Measurements from ENCODE around the gene OMP. TPM values are rescaled to one million over a fixed set of nuclear protein-coding genes. Genes with fewer than 3 reads are reported as not detected.

Gene OMP
- total and polyA plus RNA-seq, 2 experiments from 2014 or later = not detected

DNA sequence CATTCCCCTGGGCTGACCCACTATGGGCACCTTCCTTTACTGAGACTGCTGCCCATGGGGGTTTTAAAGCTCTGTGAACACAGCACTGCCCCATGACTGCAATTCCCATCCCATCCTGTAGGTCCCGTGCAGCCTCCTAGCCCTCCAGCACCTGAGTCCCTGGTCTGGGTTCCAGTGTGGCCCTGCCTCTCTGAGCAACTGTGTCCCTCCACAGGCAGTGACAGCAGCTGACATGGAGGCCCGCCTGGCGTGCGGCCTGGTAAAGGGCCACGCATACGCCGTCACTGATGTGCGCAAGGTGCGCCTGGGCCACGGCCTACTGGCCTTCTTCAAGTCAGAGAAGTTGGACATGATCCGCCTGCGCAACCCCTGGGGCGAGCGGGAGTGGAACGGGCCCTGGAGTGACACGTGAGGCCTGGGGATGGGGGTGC, 12.6 kb downstream of the OMP start:
- no peaks in the 10 kb centered on the region for H3K9me2 ChIP-seq (replicated peaks; ENCODE audit: insufficient read depth)
- no peak overlapping the region for H3K4me3 ChIP-seq
- WGBS (ENCODE audit: low lambda C conversion rate, missing lambda C conversion rate) = 98% methylated on average over 16 of the region's 16 CpGs
- H2AFZ ChIP-seq = no peak overlapping the region
- no peaks in the 10 kb centered on the region for H3K79me2 ChIP-seq
- no peak for TF ChIP-seq EZH2 (IDR thresholded peaks at IDR 0.05; ENCODE audit: borderline replicate concordance)
- TF ChIP-seq CTCF (IDR thresholded peaks at IDR 0.05; ENCODE audit: poor library complexity) = no peak
- TF ChIP-seq EZH2phosphoT487 (IDR thresholded peaks at IDR 0.05; ENCODE audit: low read depth, severe bottlenecking, unreplicated experiment) = no peak
- H3K4me1 ChIP-seq (ENCODE audit: insufficient read depth) = no peaks in the 10 kb centered on the region
- H4K20me1 ChIP-seq (ENCODE audit: insufficient read depth, poor library complexity, severe bottlenecking) = no peaks in the 10 kb centered on the region
- H3K27ac ChIP-seq = no peak overlapping the region
- no peaks in the 10 kb centered on the region for H3K36me3 ChIP-seq (replicated peaks; ENCODE audit: insufficient read depth, low read depth)
- DNase-seq (ENCODE audit: low spot score) = no peak
- no peaks in the 10 kb centered on the region for H3K9me3 ChIP-seq (ENCODE audit: low read depth)
- no peak overlapping the region for H3K4me2 ChIP-seq
- H3K27me3 ChIP-seq = no peaks in the 10 kb centered on the region

DNA sequence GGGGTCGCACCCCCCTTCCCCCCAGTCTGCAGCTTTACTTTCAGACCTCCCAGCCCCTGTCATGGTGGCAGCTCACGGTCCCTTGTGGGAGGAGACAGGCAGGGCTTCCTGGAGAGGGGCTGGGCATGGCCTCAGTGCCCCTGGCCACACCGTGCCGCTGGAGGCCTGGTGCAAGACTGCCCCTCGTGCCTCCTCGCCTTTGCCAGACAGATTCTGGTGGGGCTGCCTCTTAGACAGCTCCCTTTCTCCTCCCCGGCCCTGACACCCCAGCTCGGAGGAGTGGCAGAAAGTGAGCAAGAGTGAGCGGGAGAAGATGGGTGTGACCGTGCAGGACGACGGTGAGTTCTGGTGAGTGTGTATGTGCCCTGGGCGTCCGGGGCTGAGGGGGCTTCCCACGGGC, 13.3 kb downstream of the OMP start:
- Histone ChIP-seq H2AFZ (no peak overlapping the region), H3K9me3 (ENCODE audit: low read depth) (no peaks in the 10 kb centered on the region), H3K4me1 (ENCODE audit: insufficient read depth) (no peaks in the 10 kb centered on the region), H3K36me3 (replicated peaks; ENCODE audit: insufficient read depth, low read depth) (no peaks in the 10 kb centered on the region), H3K27me3 (no peaks in the 10 kb centered on the region), H3K9me2 (replicated peaks; ENCODE audit: insufficient read depth) (no peaks in the 10 kb centered on the region), H3K4me3 (no peak overlapping the region), H3K4me2 (no peak overlapping the region), H3K27ac (no peak overlapping the region), H4K20me1 (ENCODE audit: insufficient read depth, poor library complexity, severe bottlenecking) (no peaks in the 10 kb centered on the region), H3K79me2 (no peaks in the 10 kb centered on the region)
- 94% methylated on average over 15 of the region's 15 CpGs for WGBS (ENCODE audit: low lambda C conversion rate, missing lambda C conversion rate)
- DNase-seq (ENCODE audit: low spot score) = no peak
- no peak for TF ChIP-seq EZH2 (IDR thresholded peaks at IDR 0.05; ENCODE audit: borderline replicate concordance)
- TF ChIP-seq CTCF (IDR thresholded peaks at IDR 0.05; ENCODE audit: poor library complexity) = no peak
- TF ChIP-seq EZH2phosphoT487 (IDR thresholded peaks at IDR 0.05; ENCODE audit: low read depth, severe bottlenecking, unreplicated experiment) = no peak

DNA sequence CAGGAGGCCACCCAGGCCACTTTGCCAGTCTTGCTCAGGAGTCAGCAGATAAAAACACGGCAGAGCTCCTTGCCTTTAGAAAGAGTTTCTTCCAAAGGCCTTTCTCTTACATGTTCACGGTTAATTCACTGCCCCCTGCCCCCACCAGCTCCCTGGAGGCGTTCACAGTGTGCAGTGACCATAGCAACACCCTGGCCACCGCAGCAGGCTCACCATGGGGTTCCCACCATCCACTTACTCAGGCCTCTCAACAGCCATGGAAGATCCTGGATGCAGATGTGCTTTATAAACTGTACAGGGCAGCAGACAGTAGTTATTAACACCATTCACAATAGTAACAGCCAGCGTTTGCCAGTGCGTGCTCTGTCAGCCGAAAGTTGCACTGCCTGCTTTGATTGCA, 14.9 kb downstream of the OMP start:
- Histone ChIP-seq H2AFZ (no peak overlapping the region), H4K20me1 (ENCODE audit: insufficient read depth, poor library complexity, severe bottlenecking) (no peaks in the 10 kb centered on the region), H3K9me2 (replicated peaks; ENCODE audit: insufficient read depth) (no peaks in the 10 kb centered on the region), H3K4me2 (no peak overlapping the region), H3K79me2 (no peaks in the 10 kb centered on the region), H3K4me3 (no peak overlapping the region), H3K36me3 (replicated peaks; ENCODE audit: insufficient read depth, low read depth) (no peaks in the 10 kb centered on the region), H3K27me3 (no peaks in the 10 kb centered on the region), H3K27ac (no peak overlapping the region), H3K4me1 (ENCODE audit: insufficient read depth) (no peaks in the 10 kb centered on the region), H3K9me3 (ENCODE audit: low read depth) (no peaks in the 10 kb centered on the region)
- 84% methylated on average over 7 of the region's 7 CpGs for WGBS (ENCODE audit: low lambda C conversion rate, missing lambda C conversion rate)
- no peak for DNase-seq (ENCODE audit: low spot score)
- TF ChIP-seq EZH2 (IDR thresholded peaks at IDR 0.05; ENCODE audit: borderline replicate concordance) = no peak
- no peak for TF ChIP-seq EZH2phosphoT487 (IDR thresholded peaks at IDR 0.05; ENCODE audit: low read depth, severe bottlenecking, unreplicated experiment)
- TF ChIP-seq CTCF (IDR thresholded peaks at IDR 0.05; ENCODE audit: poor library complexity) = no peak

GRCh38 chr11:77118086-77118485, 15.4 kb downstream of the OMP start:
- no peaks in the 10 kb centered on the region for H3K79me2 ChIP-seq
- no peak overlapping the region for H3K4me3 ChIP-seq
- H3K27me3 ChIP-seq = no peaks in the 10 kb centered on the region
- DNase-seq (ENCODE audit: low spot score) = no peak
- no peaks in the 10 kb centered on the region for H3K36me3 ChIP-seq (replicated peaks; ENCODE audit: insufficient read depth, low read depth)
- 93% methylated on average over 12 of the region's 17 CpGs for WGBS (ENCODE audit: low lambda C conversion rate, missing lambda C conversion rate)
- H3K9me2 ChIP-seq (replicated peaks; ENCODE audit: insufficient read depth) = no peaks in the 10 kb centered on the region
- H3K4me2 ChIP-seq = no peak overlapping the region
- no peaks in the 10 kb centered on the region for H3K9me3 ChIP-seq (ENCODE audit: low read depth)
- no peak for TF ChIP-seq CTCF (IDR thresholded peaks at IDR 0.05; ENCODE audit: poor library complexity)
- TF ChIP-seq EZH2phosphoT487 (IDR thresholded peaks at IDR 0.05; ENCODE audit: low read depth, severe bottlenecking, unreplicated experiment) = no peak
- H3K27ac ChIP-seq = no peak overlapping the region
- no peaks in the 10 kb centered on the region for H3K4me1 ChIP-seq (ENCODE audit: insufficient read depth)
- no peaks in the 10 kb centered on the region for H4K20me1 ChIP-seq (ENCODE audit: insufficient read depth, poor library complexity, severe bottlenecking)
- H2AFZ ChIP-seq = no peak overlapping the region
